PC-9 (cell line): Measurements from ENCODE around the gene ZMYM2.

Experiments used
- EZH2 ChIP-seq: fragments of 200-600 bp; sonication (generic); IDR thresholded peaks from 2 replicates; pipeline ENCODE4 v1.8.0; 2017; ENCODE audit warnings: antibody characterized with exemption, low read depth
- TF ChIP-seq, protein P1 (sequence below): fragments of 200-600 bp; sonication (generic); conservative IDR thresholded peaks from 2 replicates; pipeline ENCODE4 v1.6.1; 2017; ENCODE audit warnings: mixed run types, antibody characterized with exemption, mild to moderate bottlenecking, moderate library complexity

DNA sequence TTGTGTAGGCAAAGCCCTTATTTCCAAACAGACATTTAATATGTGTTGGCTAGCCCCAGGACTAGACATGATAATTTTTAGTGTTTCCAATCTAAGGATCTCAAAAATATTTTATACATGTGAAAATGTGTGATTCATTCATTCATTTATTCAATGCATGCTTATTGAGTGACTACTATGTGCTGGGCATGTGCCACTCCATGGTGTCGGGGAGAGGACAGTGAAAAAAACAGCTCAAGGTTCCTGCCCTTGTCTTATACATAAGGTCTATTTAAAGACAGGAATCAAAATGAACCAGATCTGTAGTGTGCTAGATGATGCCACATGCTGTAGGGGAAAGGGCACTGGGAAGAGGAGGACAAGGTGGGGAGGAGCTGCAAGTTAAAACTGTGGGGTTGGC, 165.8 kb downstream of the ZMYM2 start:
- TF ChIP-seq, protein P1, sequence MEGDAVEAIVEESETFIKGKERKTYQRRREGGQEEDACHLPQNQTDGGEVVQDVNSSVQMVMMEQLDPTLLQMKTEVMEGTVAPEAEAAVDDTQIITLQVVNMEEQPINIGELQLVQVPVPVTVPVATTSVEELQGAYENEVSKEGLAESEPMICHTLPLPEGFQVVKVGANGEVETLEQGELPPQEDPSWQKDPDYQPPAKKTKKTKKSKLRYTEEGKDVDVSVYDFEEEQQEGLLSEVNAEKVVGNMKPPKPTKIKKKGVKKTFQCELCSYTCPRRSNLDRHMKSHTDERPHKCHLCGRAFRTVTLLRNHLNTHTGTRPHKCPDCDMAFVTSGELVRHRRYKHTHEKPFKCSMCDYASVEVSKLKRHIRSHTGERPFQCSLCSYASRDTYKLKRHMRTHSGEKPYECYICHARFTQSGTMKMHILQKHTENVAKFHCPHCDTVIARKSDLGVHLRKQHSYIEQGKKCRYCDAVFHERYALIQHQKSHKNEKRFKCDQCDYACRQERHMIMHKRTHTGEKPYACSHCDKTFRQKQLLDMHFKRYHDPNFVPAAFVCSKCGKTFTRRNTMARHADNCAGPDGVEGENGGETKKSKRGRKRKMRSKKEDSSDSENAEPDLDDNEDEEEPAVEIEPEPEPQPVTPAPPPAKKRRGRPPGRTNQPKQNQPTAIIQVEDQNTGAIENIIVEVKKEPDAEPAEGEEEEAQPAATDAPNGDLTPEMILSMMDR = no peak
- TF ChIP-seq EZH2 = no peak
